K562 (cell line): ENCODE results near the gene NTNG1. TPM values are rescaled to one million over a fixed set of nuclear protein-coding genes. Genes with fewer than 3 reads are reported as not detected.

Experiments used
- ATAC-seq: fragments of 200-7000 bp; cut with Tn5 transposase; 3 replicates; pipeline ENCODE4 v1.9.1; 2020; ENCODE audit warnings: moderate library complexity
- BruUV-seq: library from RNA; stranded (reverse); fragments of 400-500 nt; replicated peaks from 2 replicates; lab custom pipeline; 2021; lab: Mats Ljungman, UMichigan
- CTCF ChIA-PET: fragments of 300-600 bp; formaldehyde crosslinking; extraction: SDS; loops from one replicate; lab custom pipeline; 2021; ENCODE audit warnings: low intra/inter-chr PET ratio; lab: Yijun Ruan, JAX
- POLR2A ChIA-PET: fragments of 300-600, 350-650 bp; sonication (Branson Sonifier 250); formaldehyde crosslinking; extraction: SDS; loops from one replicate; lab custom pipeline; 2021; ENCODE audit warnings: antibody characterized with exemption, inconsistent platforms; lab: Yijun Ruan, JAX
- DNase-seq, 4 experiments: peaks; one replicate each; pipeline versions ENCODE4 v3.0.0 to v3.0.0-alpha.2; 2011 to 2018; ENCODE audit warnings: low spot score in 3 of 4, mixed read lengths in 3 of 4; ENCODE audit errors: extremely low read depth in 1 of 4
- FAIRE-seq: peaks from 2 replicates; lab custom pipeline; 2011; peaks lifted over from hg19 to GRCh38; lab: Jason Lieb, UNC
- H2AFZ ChIP-seq: 2 replicates; pipeline ENCODE4 v1.6.0; 2011; ENCODE audit warnings: low read depth, low read length, control low read depth, inconsistent platforms
- H3K27ac ChIP-seq: fragments of 200-600 bp; 3 replicates; pipeline ENCODE4 v1.8.0; 2011; ENCODE audit warnings: low read depth, mild to moderate bottlenecking, control low read depth, inconsistent platforms, low read length, moderate library complexity, mixed read lengths; ENCODE audit errors: extremely low read depth
- H3K27me3 ChIP-seq, 2 experiments: fragments of 300-600 bp in 1 of 2; 2 replicates in 1 of 2; 3 replicates in 1 of 2; pipeline versions ENCODE4 v1.6.0 to v1.8.0; 2011; ENCODE audit warnings: inconsistent platforms in 2 of 2, low read length in 2 of 2, mild to moderate bottlenecking in 1 of 2, mixed read lengths in 1 of 2, moderate library complexity in 1 of 2; ENCODE audit not compliant: control insufficient read depth in 2 of 2, insufficient read depth in 2 of 2
- H3K36me3 ChIP-seq: fragments of 300-600 bp; 3 replicates; pipeline ENCODE4 v1.8.0; 2011; ENCODE audit warnings: mild to moderate bottlenecking, low read length, inconsistent platforms; ENCODE audit not compliant: control insufficient read depth, insufficient read depth
- H3K4me1 ChIP-seq, 2 experiments: fragments of 200-600 bp in 1 of 2; replicated peaks in 1 of 2; 2 replicates in 1 of 2; 3 replicates in 1 of 2; pipeline versions ENCODE4 v1.5.1 to v1.8.0; 2011; ENCODE audit warnings: inconsistent platforms in 2 of 2, low read length in 2 of 2, mild to moderate bottlenecking in 1 of 2, mixed read lengths in 1 of 2, moderate library complexity in 1 of 2; ENCODE audit not compliant: control insufficient read depth in 2 of 2, insufficient read depth in 2 of 2
- H3K4me2 ChIP-seq: 2 replicates; pipeline ENCODE4 v1.6.1; 2011; ENCODE audit warnings: low read length, control low read depth, inconsistent platforms, mixed read lengths; ENCODE audit not compliant: insufficient read depth
- H3K4me3 ChIP-seq: fragments of 200-600 bp; sonication (generic), shearing (Covaris generic); 2 replicates; pipeline ENCODE4 v1.5.1; 2016; ENCODE audit warnings: control low read depth, inconsistent platforms
- H3K79me2 ChIP-seq: fragments of 200-600 bp; 3 replicates; pipeline ENCODE4 v1.8.0; 2011; ENCODE audit warnings: low read length, inconsistent platforms; ENCODE audit not compliant: control insufficient read depth, insufficient read depth
- H3K9ac ChIP-seq, 2 experiments: 2 replicates each; pipeline versions ENCODE4 v1.6.0 to v1.6.1; 2011; ENCODE audit warnings: low read depth in 2 of 2, low read length in 2 of 2, control low read depth in 1 of 2, inconsistent platforms in 1 of 2, mild to moderate bottlenecking in 1 of 2, mixed read lengths in 1 of 2; ENCODE audit not compliant: insufficient read depth in 1 of 2
- H3K9me1 ChIP-seq: one replicate; pipeline ENCODE4 v1.6.0; 2011; ENCODE audit warnings: inconsistent platforms, mild to moderate bottlenecking, low read length, moderate library complexity; ENCODE audit not compliant: control insufficient read depth, insufficient read depth
- H3K9me3 ChIP-seq: replicated peaks from 2 replicates; pipeline ENCODE4 v1.5.1; 2011; ENCODE audit warnings: low read depth, low read length, inconsistent platforms; ENCODE audit not compliant: control insufficient read depth, insufficient read depth
- H4K20me1 ChIP-seq: replicated peaks from 2 replicates; pipeline ENCODE4 v1.6.1; 2011; ENCODE audit warnings: low read length, inconsistent platforms, mixed read lengths; ENCODE audit not compliant: control insufficient read depth, insufficient read depth
- CREB1 ChIP-seq, 2 experiments: sonication (generic) in 1 of 2; formaldehyde crosslinking in 1 of 2; IDR thresholded peaks; 2 replicates each; pipeline versions ENCODE4 v1.6.1 to v1.8.0; 2012 to 2022; ENCODE audit warnings: inconsistent platforms in 1 of 2, mild to moderate bottlenecking in 1 of 2, missing genetic modification reagents in 1 of 2, moderate library complexity in 1 of 2
- HNRNPH1 ChIP-seq: fragments of 200-400 bp; formaldehyde crosslinking; optimal IDR thresholded peaks from 2 replicates; pipeline ENCODE3; 2017; ENCODE audit warnings: low read depth, mild to moderate bottlenecking, low read length, moderate library complexity
- NCOA1 ChIP-seq: fragments of 450-650 bp; IDR thresholded peaks from 2 replicates; pipeline ENCODE4 v1.6.1; 2016; ENCODE audit warnings: low read depth
- NONO ChIP-seq, 2 experiments: fragments of 200-400 bp in 1 of 2; fragments of 450-650 bp in 1 of 2; formaldehyde crosslinking in 1 of 2; IDR thresholded peaks; 2 replicates each; pipeline ENCODE4 v1.6.1; 2017; ENCODE audit warnings: low read depth in 2 of 2, mild to moderate bottlenecking in 2 of 2, moderate library complexity in 2 of 2, low read length in 1 of 2
- RBBP5 ChIP-seq: fragments of 200-600 bp; sonication (generic); IDR thresholded peaks from 2 replicates; pipeline ENCODE4 v1.6.1; 2012; ENCODE audit warnings: borderline replicate concordance, mild to moderate bottlenecking, low read length, control low read depth, inconsistent platforms; ENCODE audit not compliant: insufficient read depth, poor library complexity, severe bottlenecking
- RUNX1 ChIP-seq: sonication (generic); IDR thresholded peaks from 2 replicates; pipeline ENCODE4 v1.6.1; 2016; ENCODE audit warnings: antibody characterized with exemption, low read depth
- SMARCA4 ChIP-seq: fragments of 450-650 bp; IDR thresholded peaks from 2 replicates; pipeline ENCODE4 v1.6.1; 2016
- WGBS: fragments of 100-300 bp; shearing (Covaris generic); methylation state at CpG from one replicate; pipeline ENCODE4 v1.1.6; 2016; ENCODE audit warnings: low coverage, mixed read lengths; ENCODE audit not compliant: insufficient coverage; ENCODE audit errors: missing lambda C conversion rate; 5-methylcytosine and 5-hydroxymethylcytosine counted together
- in situ Hi-C: fragments of 300-500 bp; cut with MboI; formaldehyde crosslinking; loops from 4 replicates; pipeline ENCODE4 v1.15.0; 2018; ENCODE audit warnings: inconsistent platforms, mixed read lengths
- intact Hi-C: fragments of 100-400 bp; cut with micrococcal nuclease; formaldehyde crosslinking; loops from 2 replicates; pipeline ENCODE4 v1.14.2; 2022
- polyA plus RNA-seq, 8 experiments: library from polyadenylated mRNA; depleted of rRNA in 4 of 8; stranded (reverse) in 5 of 8; unstranded in 3 of 8; fragments of >200 nt; fragmentation: Nextera tagmentation in 2 of 8; fragmentation: Illumina TruSeq in 1 of 8; extraction: Ambion mirVana in 2 of 8; extraction: Trizol in 1 of 8; gene quantifications; 2 replicates each; pipeline versions ENCODE4 v1.2.1 to v1.2.3, GENCODE V29; 2011 to 2014; ENCODE audit warnings: inconsistent platforms in 1 of 8, missing spikeins in 1 of 8
- total RNA-seq, 7 experiments: library from RNA; depleted of rRNA in 6 of 7; stranded (reverse); fragments of >200 nt in 6 of 7; fragmentation: Illumina TruSeq in 2 of 7; extraction: Trizol in 2 of 7; gene quantifications; 2 replicates each; pipeline versions ENCODE4 v1.2.1 to v1.2.3, GENCODE V29; 2011 to 2021; ENCODE audit warnings: low replicate concordance in 1 of 7
- TF ChIP-seq, protein P1 (sequence below): fragments of 450-650 bp; formaldehyde crosslinking; IDR thresholded peaks from 2 replicates; pipeline ENCODE4 v1.4.0; 2022; ENCODE audit warnings: missing genetic modification characterization
- TF ChIP-seq, protein P2 (sequence below), 3 experiments: IDR thresholded peaks in 2 of 3; conservative IDR thresholded peaks in 1 of 3; 2 replicates each; pipeline ENCODE4 v1.5.1; 2011 to 2012; ENCODE audit warnings: low read length in 3 of 3, mild to moderate bottlenecking in 3 of 3, control low read depth in 2 of 3, improper control_type of control experiment in 1 of 3, inconsistent platforms in 1 of 3, low read depth in 1 of 3, mixed read lengths in 1 of 3, moderate library complexity in 1 of 3; ENCODE audit not compliant: insufficient read depth in 2 of 3

Gene NTNG1
- total and polyA plus RNA-seq, 9 of the 15 experiments (the other 6 are each of a cell fraction or from before 2014, with no cell fraction given), result not detected

DNA sequence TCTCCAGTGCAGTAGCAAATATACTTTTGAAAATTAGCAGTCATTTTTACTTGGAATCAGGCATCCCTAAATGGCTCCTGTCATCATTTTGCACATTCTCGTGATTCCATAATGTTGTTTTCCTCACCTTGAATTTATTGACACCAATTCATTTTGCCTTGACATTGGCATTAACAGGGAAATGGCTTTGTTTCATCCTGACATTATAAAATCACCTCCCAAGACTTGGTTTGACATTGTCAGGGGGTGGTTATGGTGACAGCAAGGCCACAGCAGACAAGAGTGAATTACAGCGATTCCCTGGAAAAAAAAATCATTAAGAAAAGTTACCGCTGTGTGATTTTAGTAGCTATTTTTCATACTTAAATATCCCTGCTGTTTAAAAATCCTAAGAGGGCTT, 327.0 kb downstream of the NTNG1 start (continued):
- no peak for TF ChIP-seq RBBP5

DNA sequence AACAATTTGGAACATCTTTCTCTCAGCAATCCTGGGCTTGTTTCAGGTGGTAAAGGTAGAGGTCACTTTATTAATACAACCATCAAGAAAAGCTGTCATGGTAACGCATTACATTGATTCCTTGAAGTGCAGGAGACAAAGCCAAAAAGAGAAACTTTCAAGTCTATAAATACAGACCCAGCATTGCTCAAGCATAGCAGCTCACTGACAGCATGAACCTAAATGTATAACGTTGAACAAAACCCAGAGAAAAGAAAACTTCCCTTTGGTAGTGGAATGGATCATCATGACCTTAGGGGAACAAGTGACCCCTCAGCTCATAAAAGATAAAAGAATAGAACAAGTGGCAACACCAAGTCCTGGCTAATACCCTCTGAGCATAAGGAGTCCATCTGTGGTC, 332.2 kb downstream of the NTNG1 start:
- no TSS peak for BruUV-seq
- Histone ChIP-seq H3K4me1 (no peaks in the 10 kb centered on the region), H3K36me3 (no peaks in the 10 kb centered on the region), H4K20me1 (no peaks in the 10 kb centered on the region), H3K79me2 (no peaks in the 10 kb centered on the region), H3K4me2 (no peak overlapping the region), H3K27me3 (no peaks in the 10 kb centered on the region), H3K9me3 (no peaks in the 10 kb centered on the region), H3K4me3 (no peak overlapping the region), H3K9ac (no peak overlapping the region), H3K9me1 (no peaks in the 10 kb centered on the region), H2AFZ (no peak overlapping the region), H3K27ac (no peak overlapping the region)
- CTCF ChIA-PET, result no interaction called here
- no peak for TF ChIP-seq SMARCA4
- TF ChIP-seq HNRNPH1, result no peak
- no peak for TF ChIP-seq RUNX1
- TF ChIP-seq, protein P1, sequence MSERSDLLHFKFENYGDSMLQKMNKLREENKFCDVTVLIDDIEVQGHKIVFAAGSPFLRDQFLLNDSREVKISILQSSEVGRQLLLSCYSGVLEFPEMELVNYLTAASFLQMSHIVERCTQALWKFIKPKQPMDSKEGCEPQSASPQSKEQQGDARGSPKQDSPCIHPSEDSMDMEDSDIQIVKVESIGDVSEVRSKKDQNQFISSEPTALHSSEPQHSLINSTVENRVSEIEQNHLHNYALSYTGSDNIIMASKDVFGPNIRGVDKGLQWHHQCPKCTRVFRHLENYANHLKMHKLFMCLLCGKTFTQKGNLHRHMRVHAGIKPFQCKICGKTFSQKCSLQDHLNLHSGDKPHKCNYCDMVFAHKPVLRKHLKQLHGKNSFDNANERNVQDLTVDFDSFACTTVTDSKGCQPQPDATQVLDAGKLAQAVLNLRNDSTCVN (CRISPR knock-in tag), result no peak
- TF ChIP-seq CREB1 (IDR thresholded peaks at IDR 0.05), result no peak
- no peak for TF ChIP-seq CREB1 (CRISPR knock-in tag; IDR thresholded peaks at IDR 0.05)
- TF ChIP-seq, protein P2, sequence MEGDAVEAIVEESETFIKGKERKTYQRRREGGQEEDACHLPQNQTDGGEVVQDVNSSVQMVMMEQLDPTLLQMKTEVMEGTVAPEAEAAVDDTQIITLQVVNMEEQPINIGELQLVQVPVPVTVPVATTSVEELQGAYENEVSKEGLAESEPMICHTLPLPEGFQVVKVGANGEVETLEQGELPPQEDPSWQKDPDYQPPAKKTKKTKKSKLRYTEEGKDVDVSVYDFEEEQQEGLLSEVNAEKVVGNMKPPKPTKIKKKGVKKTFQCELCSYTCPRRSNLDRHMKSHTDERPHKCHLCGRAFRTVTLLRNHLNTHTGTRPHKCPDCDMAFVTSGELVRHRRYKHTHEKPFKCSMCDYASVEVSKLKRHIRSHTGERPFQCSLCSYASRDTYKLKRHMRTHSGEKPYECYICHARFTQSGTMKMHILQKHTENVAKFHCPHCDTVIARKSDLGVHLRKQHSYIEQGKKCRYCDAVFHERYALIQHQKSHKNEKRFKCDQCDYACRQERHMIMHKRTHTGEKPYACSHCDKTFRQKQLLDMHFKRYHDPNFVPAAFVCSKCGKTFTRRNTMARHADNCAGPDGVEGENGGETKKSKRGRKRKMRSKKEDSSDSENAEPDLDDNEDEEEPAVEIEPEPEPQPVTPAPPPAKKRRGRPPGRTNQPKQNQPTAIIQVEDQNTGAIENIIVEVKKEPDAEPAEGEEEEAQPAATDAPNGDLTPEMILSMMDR (IDR thresholded peaks at IDR 0.05 in 2 of 3, conservative IDR thresholded peaks at IDR 0.05 in 1 of 3; ENCODE audit: insufficient read depth in 2 of 3, low read depth in 1 of 3, low read length in 3 of 3), result no peak
- no peak for TF ChIP-seq NCOA1
- TF ChIP-seq NONO (IDR thresholded peaks at IDR 0.05; ENCODE audit: low read depth in 2 of 2, low read length in 1 of 2), result no peak
- POLR2A ChIA-PET, result no interaction called here
- ATAC-seq, result no peak
- in situ Hi-C loops, result no loop called here
- DNase-seq, result no peak
- intact Hi-C loops, result no loop called here
- 0% methylated on average over 2 of the region's 2 CpGs for WGBS
- FAIRE-seq, result no peak
